HepG2 (cell line): ENCODE data around the gene SLC35F1.

Experiments used
- ARNT ChIP-seq: fragments of 450-650 bp; IDR thresholded peaks from 2 replicates; pipeline ENCODE4 v1.6.1; 2017
- CEBPG ChIP-seq: IDR thresholded peaks from 2 replicates; pipeline ENCODE4 v1.6.1; 2016
- MBNL3 ChIP-seq: fragments of 250-450 bp; sonication (Bioruptor Pico); conservative IDR thresholded peaks from 2 replicates; pipeline ENCODE4 v1.8.0; 2022; ENCODE audit warnings: mild to moderate bottlenecking, inconsistent platforms
- MEIS2 ChIP-seq: sonication (generic); formaldehyde crosslinking; IDR thresholded peaks from 2 replicates; pipeline ENCODE4 v1.9.0; 2021; ENCODE audit warnings: mild to moderate bottlenecking, missing genetic modification reagents
- NCOR1 ChIP-seq: fragments of 200-600 bp; sonication (generic); IDR thresholded peaks from 2 replicates; pipeline ENCODE4 v1.7.0; 2017; ENCODE audit warnings: antibody characterized with exemption, low read length, borderline replicate concordance
- NFE2L1 ChIP-seq: sonication (generic); formaldehyde crosslinking; IDR thresholded peaks from 2 replicates; pipeline ENCODE4 v1.4.0; 2020; ENCODE audit warnings: missing genetic modification reagents, mild to moderate bottlenecking, borderline replicate concordance
- POLR2A ChIP-seq, 2 experiments: IDR thresholded peaks; 2 replicates each; pipeline ENCODE4 v1.6.1; 2011; ENCODE audit warnings: low read depth in 2 of 2, low read length in 2 of 2, mild to moderate bottlenecking in 1 of 2, moderate library complexity in 1 of 2; ENCODE audit not compliant: insufficient read depth in 1 of 2
- TF ChIP-seq, protein P1 (sequence below), 2 experiments: fragments of 450-650 bp in 1 of 2; sonication (generic) in 1 of 2; formaldehyde crosslinking; IDR thresholded peaks; 2 replicates each; pipeline versions ENCODE4 v1.5.0 to v1.8.0; 2020 to 2022; ENCODE audit warnings: mild to moderate bottlenecking in 1 of 2, missing genetic modification reagents in 1 of 2
- TF ChIP-seq, protein P2 (sequence below): sonication (generic); formaldehyde crosslinking; IDR thresholded peaks from 2 replicates; pipeline ENCODE4 v1.5.1; 2020; ENCODE audit warnings: mild to moderate bottlenecking, missing genetic modification reagents
- TF ChIP-seq, protein P3 (sequence below): sonication (generic); formaldehyde crosslinking; IDR thresholded peaks from 2 replicates; pipeline ENCODE4 v1.5.1; 2020; ENCODE audit warnings: missing genetic modification reagents, mild to moderate bottlenecking, borderline replicate concordance

DNA sequence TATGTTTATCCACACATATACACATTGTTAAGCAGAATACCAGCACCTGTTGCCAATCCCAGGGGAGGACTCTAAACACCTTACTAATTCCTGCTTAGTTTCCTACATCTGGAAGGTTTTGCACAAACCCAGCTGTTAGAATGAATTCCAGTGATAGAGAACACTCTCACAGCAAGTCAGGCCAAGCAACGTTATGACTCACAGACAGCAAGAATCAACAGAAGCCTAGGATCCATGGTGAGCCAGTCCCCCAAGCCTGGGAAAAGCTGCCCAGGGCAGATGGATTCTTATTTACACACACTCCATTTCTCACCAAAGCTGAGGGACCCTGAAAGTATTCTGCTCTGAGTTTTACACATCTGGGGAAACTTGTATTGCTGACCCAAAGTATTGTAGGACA, 291.7 kb downstream of the SLC35F1 start:
- TF ChIP-seq NFE2L1 (CRISPR knock-in tag) (no peak), MEIS2 (CRISPR knock-in tag) (no peak), ARNT (no peak), CEBPG (CRISPR knock-in tag) (no peak), MBNL3 (CRISPR knock-in tag) (no peak), POLR2A (IDR thresholded peaks at IDR 0.05; ENCODE audit: insufficient read depth in 1 of 2, low read depth in 2 of 2, low read length in 2 of 2) (no peak), NCOR1 (no peak)
- TF ChIP-seq, protein P1, sequence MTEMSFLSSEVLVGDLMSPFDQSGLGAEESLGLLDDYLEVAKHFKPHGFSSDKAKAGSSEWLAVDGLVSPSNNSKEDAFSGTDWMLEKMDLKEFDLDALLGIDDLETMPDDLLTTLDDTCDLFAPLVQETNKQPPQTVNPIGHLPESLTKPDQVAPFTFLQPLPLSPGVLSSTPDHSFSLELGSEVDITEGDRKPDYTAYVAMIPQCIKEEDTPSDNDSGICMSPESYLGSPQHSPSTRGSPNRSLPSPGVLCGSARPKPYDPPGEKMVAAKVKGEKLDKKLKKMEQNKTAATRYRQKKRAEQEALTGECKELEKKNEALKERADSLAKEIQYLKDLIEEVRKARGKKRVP (CRISPR knock-in tag; IDR thresholded peaks at IDR 0.05), result no peak
- TF ChIP-seq, protein P2, sequence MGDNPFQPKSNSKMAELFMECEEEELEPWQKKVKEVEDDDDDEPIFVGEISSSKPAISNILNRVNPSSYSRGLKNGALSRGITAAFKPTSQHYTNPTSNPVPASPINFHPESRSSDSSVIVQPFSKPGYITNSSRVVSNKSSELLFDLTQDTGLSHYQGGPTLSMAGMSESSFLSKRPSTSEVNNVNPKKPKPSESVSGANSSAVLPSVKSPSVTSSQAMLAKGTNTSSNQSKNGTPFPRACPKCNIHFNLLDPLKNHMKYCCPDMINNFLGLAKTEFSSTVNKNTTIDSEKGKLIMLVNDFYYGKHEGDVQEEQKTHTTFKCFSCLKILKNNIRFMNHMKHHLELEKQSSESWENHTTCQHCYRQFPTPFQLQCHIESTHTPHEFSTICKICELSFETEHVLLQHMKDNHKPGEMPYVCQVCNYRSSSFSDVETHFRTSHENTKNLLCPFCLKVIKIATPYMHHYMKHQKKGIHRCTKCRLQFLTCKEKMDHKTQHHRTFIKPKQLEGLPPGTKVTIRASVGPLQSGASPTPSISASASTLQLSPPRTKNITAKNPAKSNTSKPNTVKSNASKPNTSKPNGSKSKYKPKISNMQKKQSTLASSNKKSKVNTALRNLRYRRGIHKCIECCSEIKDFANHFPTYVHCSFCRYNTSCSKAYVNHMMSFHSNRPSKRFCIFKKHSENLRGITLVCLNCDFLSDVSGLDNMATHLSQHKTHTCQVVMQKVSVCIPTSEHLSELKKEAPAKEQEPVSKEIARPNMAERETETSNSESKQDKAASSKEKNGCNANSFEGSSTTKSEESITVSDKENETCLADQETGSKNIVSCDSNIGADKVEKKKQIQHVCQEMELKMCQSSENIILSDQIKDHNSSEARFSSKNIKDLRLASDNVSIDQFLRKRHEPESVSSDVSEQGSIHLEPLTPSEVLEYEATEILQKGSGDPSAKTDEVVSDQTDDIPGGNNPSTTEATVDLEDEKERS (CRISPR knock-in tag), result no peak
- TF ChIP-seq, protein P3, sequence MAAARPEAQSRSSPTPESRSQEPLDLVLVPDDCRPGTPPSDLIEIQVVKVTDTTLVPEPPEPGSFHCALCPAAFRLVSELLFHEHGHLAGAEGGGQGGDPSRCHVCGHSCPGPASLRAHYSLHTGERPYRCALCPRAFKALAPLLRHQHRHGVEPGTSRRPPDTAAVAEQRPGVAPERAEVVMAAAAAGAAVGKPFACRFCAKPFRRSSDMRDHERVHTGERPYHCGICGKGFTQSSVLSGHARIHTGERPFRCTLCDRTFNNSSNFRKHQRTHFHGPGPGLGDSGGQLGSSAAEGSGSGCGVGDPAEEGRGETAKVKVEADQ, result no peak
